GM23338 (cell line): Measurements from ENCODE around the gene ENPEP. TPM values are rescaled to one million over a fixed set of nuclear protein-coding genes. Genes with fewer than 3 reads are reported as not detected.

Source experiments
- ATAC-seq: fragments of 200-7000 bp; cut with Tn5 transposase; 3 replicates; pipeline ENCODE4 v1.9.1; 2020
- DNase-seq: peaks from one replicate; pipeline ENCODE4 v3.0.0-alpha.2; 2015; ENCODE audit warnings: low spot score
- H2AFZ ChIP-seq: fragments of 200-600 bp; sonication (generic); 2 replicates; pipeline ENCODE4 v1.8.0; 2016; ENCODE audit warnings: antibody characterized with exemption, mild to moderate bottlenecking, moderate library complexity
- H3F3A ChIP-seq: fragments of 200-600 bp; sonication (generic); replicated peaks from 2 replicates; pipeline ENCODE4 v1.8.0; 2017; ENCODE audit warnings: antibody characterized with exemption, mixed run types, low read depth
- H3K27ac ChIP-seq: fragments of 200-600 bp; sonication (generic); 2 replicates; pipeline ENCODE4 v1.6.1; 2016; ENCODE audit warnings: low read depth
- H3K27me3 ChIP-seq: fragments of 200-600 bp; sonication (generic); 2 replicates; pipeline ENCODE4 v1.8.0; 2016; ENCODE audit warnings: mild to moderate bottlenecking, mixed run types, moderate library complexity; ENCODE audit not compliant: insufficient read depth
- H3K36me3 ChIP-seq: fragments of 200-600 bp; sonication (generic); 2 replicates; pipeline ENCODE4 v1.8.0; 2016; ENCODE audit warnings: mild to moderate bottlenecking; ENCODE audit not compliant: insufficient read depth
- H3K4me1 ChIP-seq: fragments of 200-600 bp; sonication (generic); 2 replicates; pipeline ENCODE4 v1.8.0; 2016; ENCODE audit warnings: mild to moderate bottlenecking, moderate library complexity; ENCODE audit not compliant: insufficient read depth
- H3K4me2 ChIP-seq: fragments of 200-600 bp; sonication (generic); 2 replicates; pipeline ENCODE4 v1.7.1; 2017; ENCODE audit warnings: mixed run types
- H3K4me3 ChIP-seq: fragments of 200-600 bp; sonication (generic); 2 replicates; pipeline ENCODE4 v1.6.1; 2016; ENCODE audit warnings: mixed run types
- H3K79me2 ChIP-seq: fragments of 200-600 bp; sonication (generic); replicated peaks from 2 replicates; pipeline ENCODE4 v1.8.0; 2017; ENCODE audit warnings: mild to moderate bottlenecking; ENCODE audit not compliant: insufficient read depth
- H3K9me2 ChIP-seq: fragments of 200-600 bp; sonication (generic); 2 replicates; pipeline ENCODE4 v1.8.0; 2017; ENCODE audit not compliant: insufficient read depth
- H4K20me1 ChIP-seq: fragments of 200-600 bp; sonication (generic); replicated peaks from 2 replicates; pipeline ENCODE4 v1.8.0; 2017; ENCODE audit warnings: mild to moderate bottlenecking; ENCODE audit not compliant: insufficient read depth
- H3K27ac Mint-ChIP-seq: 2 replicates; pipeline ENCODE4 v1.8.0; 2020; ENCODE audit warnings: inconsistent platforms, mild to moderate bottlenecking, moderate library complexity, mixed read lengths
- H3K27me3 Mint-ChIP-seq: 3 replicates; pipeline ENCODE4 v1.8.0; 2022; ENCODE audit warnings: low read depth, mild to moderate bottlenecking, moderate library complexity, mixed read lengths, inconsistent platforms; ENCODE audit not compliant: insufficient read depth, poor library complexity
- H3K36me3 Mint-ChIP-seq: 3 replicates; pipeline ENCODE4 v1.8.0; 2021; ENCODE audit warnings: low read depth, mild to moderate bottlenecking, inconsistent platforms, moderate library complexity, mixed read lengths
- H3K4me1 Mint-ChIP-seq: 3 replicates; pipeline ENCODE4 v1.8.0; 2020; ENCODE audit warnings: mild to moderate bottlenecking, inconsistent platforms, mixed read lengths
- H3K4me3 Mint-ChIP-seq: 3 replicates; pipeline ENCODE4 v1.8.0; 2021; ENCODE audit warnings: moderate library complexity, mild to moderate bottlenecking, inconsistent platforms, mixed read lengths
- H3K9me3 Mint-ChIP-seq: 3 replicates; pipeline ENCODE4 v1.8.0; 2020; ENCODE audit warnings: moderate library complexity, mild to moderate bottlenecking, inconsistent platforms, mixed read lengths
- CREB1 ChIP-seq: fragments of 250-450 bp; sonication (Bioruptor Pico); IDR thresholded peaks from 2 replicates; pipeline ENCODE4 v1.5.0; 2020; ENCODE audit warnings: low read depth, mild to moderate bottlenecking, moderate library complexity
- JUNB ChIP-seq: IDR thresholded peaks from one replicate; pipeline ENCODE4 v1.6.1; 2016; ENCODE audit warnings: antibody characterized with exemption; ENCODE audit not compliant: unreplicated experiment
- NANOG ChIP-seq: IDR thresholded peaks from 2 replicates; pipeline ENCODE4 v1.6.1; 2016; ENCODE audit warnings: antibody characterized with exemption, borderline replicate concordance
- ZNF114 ChIP-seq: fragments of 250-450 bp; sonication (Bioruptor Pico); IDR thresholded peaks from 2 replicates; pipeline ENCODE4 v1.5.0; 2020; ENCODE audit warnings: mild to moderate bottlenecking, moderate library complexity
- polyA plus RNA-seq: library from polyadenylated mRNA; unstranded; fragments of >200 nt; fragmentation: Nextera tagmentation; extraction: Ambion mirVana; gene quantifications from 2 replicates; pipeline ENCODE4 v1.2.1, GENCODE V29; 2016
- total RNA-seq: library from RNA; depleted of rRNA; stranded (reverse); fragments of >200 nt; shearing (Covaris generic); gene quantifications from 2 replicates; pipeline ENCODE4 v1.2.3, GENCODE V29; 2014
- TF ChIP-seq, protein P1 (sequence below): fragments of 250-450 bp; sonication (Bioruptor Pico); IDR thresholded peaks from 2 replicates; pipeline ENCODE4 v1.5.0; 2020; ENCODE audit warnings: mild to moderate bottlenecking, moderate library complexity
- TF ChIP-seq, protein P2 (sequence below), 2 experiments: fragments of 200-600 bp in 1 of 2; sonication (generic) in 1 of 2; conservative IDR thresholded peaks; 2 replicates each; pipeline versions ENCODE4 v1.5.1 to v1.6.1; 2016 to 2017; ENCODE audit warnings: antibody characterized with exemption in 2 of 2, low read depth in 2 of 2, mild to moderate bottlenecking in 2 of 2, moderate library complexity in 1 of 2

ENPEP gene
- total and polyA plus RNA-seq, 2 experiments from 2014 or later: 0.79 to 1.5 TPM

GRCh38 chr4:110472583-110473329 lies 3.2 kb upstream of the ENPEP start (continued):
- TF ChIP-seq, protein P1, sequence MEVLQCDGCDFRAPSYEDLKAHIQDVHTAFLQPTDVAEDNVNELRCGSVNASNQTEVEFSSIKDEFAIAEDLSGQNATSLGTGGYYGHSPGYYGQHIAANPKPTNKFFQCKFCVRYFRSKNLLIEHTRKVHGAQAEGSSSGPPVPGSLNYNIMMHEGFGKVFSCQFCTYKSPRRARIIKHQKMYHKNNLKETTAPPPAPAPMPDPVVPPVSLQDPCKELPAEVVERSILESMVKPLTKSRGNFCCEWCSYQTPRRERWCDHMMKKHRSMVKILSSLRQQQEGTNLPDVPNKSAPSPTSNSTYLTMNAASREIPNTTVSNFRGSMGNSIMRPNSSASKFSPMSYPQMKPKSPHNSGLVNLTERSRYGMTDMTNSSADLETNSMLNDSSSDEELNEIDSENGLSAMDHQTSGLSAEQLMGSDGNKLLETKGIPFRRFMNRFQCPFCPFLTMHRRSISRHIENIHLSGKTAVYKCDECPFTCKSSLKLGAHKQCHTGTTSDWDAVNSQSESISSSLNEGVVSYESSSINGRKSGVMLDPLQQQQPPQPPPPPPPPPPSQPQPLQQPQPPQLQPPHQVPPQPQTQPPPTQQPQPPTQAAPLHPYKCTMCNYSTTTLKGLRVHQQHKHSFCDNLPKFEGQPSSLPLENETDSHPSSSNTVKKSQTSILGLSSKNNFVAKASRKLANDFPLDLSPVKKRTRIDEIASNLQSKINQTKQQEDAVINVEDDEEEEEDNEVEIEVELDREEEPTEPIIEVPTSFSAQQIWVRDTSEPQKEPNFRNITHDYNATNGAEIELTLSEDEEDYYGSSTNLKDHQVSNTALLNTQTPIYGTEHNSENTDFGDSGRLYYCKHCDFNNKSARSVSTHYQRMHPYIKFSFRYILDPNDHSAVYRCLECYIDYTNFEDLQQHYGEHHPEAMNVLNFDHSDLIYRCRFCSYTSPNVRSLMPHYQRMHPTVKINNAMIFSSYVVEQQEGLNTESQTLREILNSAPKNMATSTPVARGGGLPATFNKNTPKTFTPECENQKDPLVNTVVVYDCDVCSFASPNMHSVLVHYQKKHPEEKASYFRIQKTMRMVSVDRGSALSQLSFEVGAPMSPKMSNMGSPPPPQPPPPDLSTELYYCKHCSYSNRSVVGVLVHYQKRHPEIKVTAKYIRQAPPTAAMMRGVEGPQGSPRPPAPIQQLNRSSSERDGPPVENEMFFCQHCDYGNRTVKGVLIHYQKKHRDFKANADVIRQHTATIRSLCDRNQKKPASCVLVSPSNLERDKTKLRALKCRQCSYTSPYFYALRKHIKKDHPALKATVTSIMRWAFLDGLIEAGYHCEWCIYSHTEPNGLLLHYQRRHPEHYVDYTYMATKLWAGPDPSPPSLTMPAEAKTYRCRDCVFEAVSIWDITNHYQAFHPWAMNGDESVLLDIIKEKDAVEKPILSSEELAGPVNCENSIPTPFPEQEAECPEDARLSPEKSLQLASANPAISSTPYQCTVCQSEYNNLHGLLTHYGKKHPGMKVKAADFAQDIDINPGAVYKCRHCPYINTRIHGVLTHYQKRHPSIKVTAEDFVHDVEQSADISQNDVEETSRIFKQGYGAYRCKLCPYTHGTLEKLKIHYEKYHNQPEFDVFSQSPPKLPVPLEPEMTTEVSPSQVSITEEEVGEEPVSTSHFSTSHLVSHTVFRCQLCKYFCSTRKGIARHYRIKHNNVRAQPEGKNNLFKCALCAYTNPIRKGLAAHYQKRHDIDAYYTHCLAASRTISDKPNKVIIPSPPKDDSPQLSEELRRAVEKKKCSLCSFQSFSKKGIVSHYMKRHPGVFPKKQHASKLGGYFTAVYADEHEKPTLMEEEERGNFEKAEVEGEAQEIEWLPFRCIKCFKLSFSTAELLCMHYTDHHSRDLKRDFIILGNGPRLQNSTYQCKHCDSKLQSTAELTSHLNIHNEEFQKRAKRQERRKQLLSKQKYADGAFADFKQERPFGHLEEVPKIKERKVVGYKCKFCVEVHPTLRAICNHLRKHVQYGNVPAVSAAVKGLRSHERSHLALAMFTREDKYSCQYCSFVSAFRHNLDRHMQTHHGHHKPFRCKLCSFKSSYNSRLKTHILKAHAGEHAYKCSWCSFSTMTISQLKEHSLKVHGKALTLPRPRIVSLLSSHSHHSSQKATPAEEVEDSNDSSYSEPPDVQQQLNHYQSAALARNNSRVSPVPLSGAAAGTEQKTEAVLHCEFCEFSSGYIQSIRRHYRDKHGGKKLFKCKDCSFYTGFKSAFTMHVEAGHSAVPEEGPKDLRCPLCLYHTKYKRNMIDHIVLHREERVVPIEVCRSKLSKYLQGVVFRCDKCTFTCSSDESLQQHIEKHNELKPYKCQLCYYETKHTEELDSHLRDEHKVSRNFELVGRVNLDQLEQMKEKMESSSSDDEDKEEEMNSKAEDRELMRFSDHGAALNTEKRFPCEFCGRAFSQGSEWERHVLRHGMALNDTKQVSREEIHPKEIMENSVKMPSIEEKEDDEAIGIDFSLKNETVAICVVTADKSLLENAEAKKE (CRISPR knock-in tag): peak; percentile 91
- TF ChIP-seq NANOG (peak; percentile 30; the same call in 1 of the 2 replicates), CREB1 (CRISPR knock-in tag) (0 out of 2 replicates have a peak, but pooled peaks have one; percentile 26)
- TF ChIP-seq, protein P2, sequence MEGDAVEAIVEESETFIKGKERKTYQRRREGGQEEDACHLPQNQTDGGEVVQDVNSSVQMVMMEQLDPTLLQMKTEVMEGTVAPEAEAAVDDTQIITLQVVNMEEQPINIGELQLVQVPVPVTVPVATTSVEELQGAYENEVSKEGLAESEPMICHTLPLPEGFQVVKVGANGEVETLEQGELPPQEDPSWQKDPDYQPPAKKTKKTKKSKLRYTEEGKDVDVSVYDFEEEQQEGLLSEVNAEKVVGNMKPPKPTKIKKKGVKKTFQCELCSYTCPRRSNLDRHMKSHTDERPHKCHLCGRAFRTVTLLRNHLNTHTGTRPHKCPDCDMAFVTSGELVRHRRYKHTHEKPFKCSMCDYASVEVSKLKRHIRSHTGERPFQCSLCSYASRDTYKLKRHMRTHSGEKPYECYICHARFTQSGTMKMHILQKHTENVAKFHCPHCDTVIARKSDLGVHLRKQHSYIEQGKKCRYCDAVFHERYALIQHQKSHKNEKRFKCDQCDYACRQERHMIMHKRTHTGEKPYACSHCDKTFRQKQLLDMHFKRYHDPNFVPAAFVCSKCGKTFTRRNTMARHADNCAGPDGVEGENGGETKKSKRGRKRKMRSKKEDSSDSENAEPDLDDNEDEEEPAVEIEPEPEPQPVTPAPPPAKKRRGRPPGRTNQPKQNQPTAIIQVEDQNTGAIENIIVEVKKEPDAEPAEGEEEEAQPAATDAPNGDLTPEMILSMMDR (conservative IDR thresholded peaks at IDR 0.05; ENCODE audit: low read depth in 2 of 2): peak in 1 of 2 experiments; percentile 25; a peak in 2 of 4 replicates

- Histone ChIP-seq H4K20me1 (no peaks in the 10 kb centered on the region), H3K27me3 (no peaks in the 10 kb centered on the region), H3K36me3 (no peaks in the 10 kb centered on the region), H3K4me1 (peaks cover 4% of the 10 kb centered on the region; the same call in 1 of the 2 replicates), H3K4me2 (no peak overlapping the region), H3F3A (no peaks in the 10 kb centered on the region), H2AFZ (no peak overlapping the region), H3K79me2 (no peaks in the 10 kb centered on the region), H3K4me3 (no peak overlapping the region), H3K27ac (no peak overlapping the region), H3K9me2 (no peaks in the 10 kb centered on the region)
- H3K36me3 Mint-ChIP-seq: peaks cover 2% of the 10 kb centered on the region; the same call in 1 of the 3 replicates
- H3K9me3 Mint-ChIP-seq: peaks cover 2% of the 10 kb centered on the region; the same call in 2 of the 3 replicates
- H3K4me3 Mint-ChIP-seq: no peak overlapping the region
- peaks cover 7% of the 10 kb centered on the region for H3K27me3 Mint-ChIP-seq
- ATAC-seq: no peak
- no peak overlapping the region for H3K27ac Mint-ChIP-seq
- DNase-seq: no peak
- H3K4me1 Mint-ChIP-seq: peaks cover 35% of the 10 kb centered on the region
- TF ChIP-seq ZNF114 (CRISPR knock-in tag) (no peak), JUNB (no peak), NANOG (no peak), CREB1 (CRISPR knock-in tag) (no peak)
- TF ChIP-seq, protein P1 (CRISPR knock-in tag): no peak
These were observed 1.5 kb upstream of the ENPEP start for GRCh38 chr4:110474481-110474880.
